ENCODE data around the gene CPAMD8. TPM values are rescaled to one million over a fixed set of nuclear protein-coding genes. Genes with fewer than 3 reads are reported as not detected.

The CPAMD8 gene
- total and polyA plus RNA-seq, 11 donors: 5.2 to 49.5 (median 16.9) TPM

DNA sequence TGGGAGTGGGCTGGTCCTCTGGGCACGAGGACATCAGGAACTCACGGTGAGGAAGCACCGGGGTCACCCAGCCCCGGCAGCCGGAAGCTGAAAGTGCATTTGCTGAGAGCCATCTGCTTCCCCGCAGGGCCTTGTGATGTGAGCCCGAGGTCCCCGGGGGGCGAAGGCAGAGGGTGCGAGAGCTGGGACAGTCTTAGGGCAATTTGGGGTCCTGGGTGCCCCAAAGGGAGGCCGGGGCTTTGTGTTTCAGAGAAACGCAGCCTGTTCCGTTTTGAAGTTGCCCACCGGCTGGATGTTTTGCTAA lies 133.0 kb downstream of the CPAMD8 start:
- DNase-seq: peak in 1 of 5 donors; percentile 71
- intact Hi-C loops (cut with DNase I): loop anchor here in 4 of 10 donors (5.0 to 10.0 kb wide), 3 partner anchors 59 to 321 kb away; partner anchors contain the start of gene SLC35E1 (in 1 of the 4)
- peak overlapping the region in 3 of 12 donors; percentile 5 to 27 (median 14) for H3K27ac ChIP-seq

DNA sequence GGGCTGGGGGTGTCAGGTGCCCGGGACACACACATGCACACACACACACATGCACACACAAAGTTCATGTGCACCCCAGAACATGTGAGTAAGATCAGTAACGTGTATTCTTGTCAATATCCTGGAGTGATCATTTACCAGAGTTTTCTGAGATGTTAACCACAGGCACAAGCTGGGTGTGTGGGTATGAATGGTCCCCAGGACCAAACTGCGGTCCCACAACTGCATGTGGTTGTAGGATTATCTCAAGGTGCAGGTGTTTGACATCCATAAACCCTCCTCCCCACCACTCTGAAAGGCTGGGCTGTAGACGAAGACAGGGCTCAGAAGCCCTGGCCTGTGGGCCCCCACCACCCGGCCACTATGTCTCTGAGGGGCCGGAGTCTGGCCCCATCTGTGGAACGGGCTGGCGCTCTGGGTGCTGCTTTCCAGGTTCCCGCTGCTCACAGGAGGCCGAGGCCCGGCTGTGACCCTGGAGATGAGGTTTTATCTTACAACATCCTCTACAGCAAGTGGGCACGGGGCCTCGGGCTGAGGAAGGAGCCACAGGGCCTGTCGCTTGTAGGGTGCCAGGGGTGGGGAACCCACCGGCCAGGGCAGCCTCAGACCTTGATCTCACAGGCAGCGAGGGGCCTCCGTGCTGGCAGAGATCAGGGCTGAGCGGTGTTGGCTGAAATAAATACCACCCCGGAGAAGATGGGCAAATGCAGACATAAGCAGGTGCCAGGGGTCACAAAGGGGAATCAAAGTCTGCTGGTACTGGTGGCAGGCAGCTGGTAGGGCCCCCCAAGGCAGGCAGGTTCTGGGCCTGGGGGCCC lies 133.5 kb downstream of the CPAMD8 start:
- TF ChIP-seq, protein P1, sequence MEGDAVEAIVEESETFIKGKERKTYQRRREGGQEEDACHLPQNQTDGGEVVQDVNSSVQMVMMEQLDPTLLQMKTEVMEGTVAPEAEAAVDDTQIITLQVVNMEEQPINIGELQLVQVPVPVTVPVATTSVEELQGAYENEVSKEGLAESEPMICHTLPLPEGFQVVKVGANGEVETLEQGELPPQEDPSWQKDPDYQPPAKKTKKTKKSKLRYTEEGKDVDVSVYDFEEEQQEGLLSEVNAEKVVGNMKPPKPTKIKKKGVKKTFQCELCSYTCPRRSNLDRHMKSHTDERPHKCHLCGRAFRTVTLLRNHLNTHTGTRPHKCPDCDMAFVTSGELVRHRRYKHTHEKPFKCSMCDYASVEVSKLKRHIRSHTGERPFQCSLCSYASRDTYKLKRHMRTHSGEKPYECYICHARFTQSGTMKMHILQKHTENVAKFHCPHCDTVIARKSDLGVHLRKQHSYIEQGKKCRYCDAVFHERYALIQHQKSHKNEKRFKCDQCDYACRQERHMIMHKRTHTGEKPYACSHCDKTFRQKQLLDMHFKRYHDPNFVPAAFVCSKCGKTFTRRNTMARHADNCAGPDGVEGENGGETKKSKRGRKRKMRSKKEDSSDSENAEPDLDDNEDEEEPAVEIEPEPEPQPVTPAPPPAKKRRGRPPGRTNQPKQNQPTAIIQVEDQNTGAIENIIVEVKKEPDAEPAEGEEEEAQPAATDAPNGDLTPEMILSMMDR (IDR thresholded peaks at IDR 0.05): no peak
- no peak for TF ChIP-seq POLR2A (IDR thresholded peaks at IDR 0.05)
- Histone ChIP-seq H3K36me3 (no peaks in the 10 kb centered on the region), H3K9me3 (no peaks in the 10 kb centered on the region), H3K4me3 (no peak overlapping the region), H3K4me1 (peaks cover 0 to 42% (median 23%) of the 10 kb centered on the region in 12 donors), H3K27ac (peak overlapping the region in 3 of 12 donors; percentile 5 to 27 (median 14)), H3K27me3 (peaks cover 0 to 36% (median 0%) of the 10 kb centered on the region in 9 donors)
- DNase-seq (peak in 1 of 5 donors; percentile 49), ATAC-seq (no peak)
- WGBS, 4 donors: 80 to 92% (median 85%) methylated on average over 13 to 19 of the region's 19 CpGs
- intact Hi-C loops (cut with DNase I): loop anchor here in 4 of 10 donors (5.0 to 10.0 kb wide), 3 partner anchors 58 to 321 kb away; partner anchors contain the start of gene SLC35E1 (in 1 of the 4)

More for the DNA sequence above, 133.0 kb downstream of the CPAMD8 start:
- Histone ChIP-seq H3K27me3 (peaks cover 0 to 36% (median 0%) of the 10 kb centered on the region in 9 donors), H3K9me3 (no peaks in the 10 kb centered on the region), H3K4me3 (no peak overlapping the region), H3K4me1 (peaks cover 0 to 39% (median 18%) of the 10 kb centered on the region in 12 donors), H3K36me3 (no peaks in the 10 kb centered on the region)
- 47 to 63% (median 52%) methylated on average over 9 to 14 of the region's 14 CpGs for WGBS, 4 donors
- TF ChIP-seq POLR2A (IDR thresholded peaks at IDR 0.05): no peak
- TF ChIP-seq, protein P1 (IDR thresholded peaks at IDR 0.05): no peak
- ATAC-seq: no peak

DNA sequence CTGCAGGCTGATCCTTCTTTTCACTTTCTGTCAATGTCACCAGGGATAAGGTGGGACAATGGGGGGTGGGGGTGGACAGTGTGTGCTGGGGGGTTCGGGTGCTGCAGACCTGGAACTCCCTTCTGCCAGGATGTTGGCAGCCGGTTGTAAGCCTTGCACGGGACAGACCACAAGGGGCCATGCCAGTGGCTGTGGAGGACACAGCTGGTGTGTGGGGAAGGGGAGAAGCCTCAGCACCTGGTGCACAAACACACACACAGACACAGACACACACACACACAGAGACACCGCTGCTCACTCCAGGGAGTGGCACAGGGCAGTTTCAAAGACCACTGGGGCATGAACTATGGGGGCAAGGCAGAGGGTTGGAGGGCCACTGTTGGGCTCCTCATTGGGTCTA lies 134.2 kb downstream of the CPAMD8 start:
- WGBS, 4 donors: 58 to 87% (median 72%) methylated on average over 3 to 4 of the region's 4 CpGs
- no peak overlapping the region for H3K27ac ChIP-seq
- no peaks in the 10 kb centered on the region for H3K9me3 ChIP-seq
- intact Hi-C loops (cut with DNase I): loop anchor here in 4 of 10 donors (5.0 to 10.0 kb wide), 3 partner anchors 58 to 320 kb away; partner anchors contain the start of gene SLC35E1 (in 1 of the 4)
- no peak for TF ChIP-seq POLR2A (IDR thresholded peaks at IDR 0.05)
- TF ChIP-seq, protein P1 (IDR thresholded peaks at IDR 0.05): no peak
- H3K4me3 ChIP-seq: no peak overlapping the region
- ATAC-seq: no peak
- H3K27me3 ChIP-seq: peaks cover 0 to 36% (median 0%) of the 10 kb centered on the region in 9 donors
- no peaks in the 10 kb centered on the region for H3K36me3 ChIP-seq
- H3K4me1 ChIP-seq: peaks cover 0 to 42% (median 25%) of the 10 kb centered on the region in 12 donors
- peak in 1 of 5 donors; percentile 43 for DNase-seq

Measured in heart left ventricle (tissue), 16 donors.